A673 (cell line): ENCODE results near the gene OR7C1.

Experiments
- EZH2 ChIP-seq: fragments of 200-600 bp; sonication (generic); IDR thresholded peaks from 2 replicates; pipeline ENCODE4 v1.6.1; 2017; ENCODE audit warnings: borderline replicate concordance, low read depth, mild to moderate bottlenecking, mixed read lengths, antibody characterized with exemption, low read length; ENCODE audit not compliant: poor library complexity, severe bottlenecking
- TF ChIP-seq, protein P1 (sequence below): fragments of 300-800, 200-600 bp; sonication (generic); conservative IDR thresholded peaks from 2 replicates; pipeline ENCODE4 v1.5.1; 2017; ENCODE audit warnings: low read depth, mild to moderate bottlenecking, antibody characterized with exemption, low read length, moderate library complexity, mixed read lengths

DNA sequence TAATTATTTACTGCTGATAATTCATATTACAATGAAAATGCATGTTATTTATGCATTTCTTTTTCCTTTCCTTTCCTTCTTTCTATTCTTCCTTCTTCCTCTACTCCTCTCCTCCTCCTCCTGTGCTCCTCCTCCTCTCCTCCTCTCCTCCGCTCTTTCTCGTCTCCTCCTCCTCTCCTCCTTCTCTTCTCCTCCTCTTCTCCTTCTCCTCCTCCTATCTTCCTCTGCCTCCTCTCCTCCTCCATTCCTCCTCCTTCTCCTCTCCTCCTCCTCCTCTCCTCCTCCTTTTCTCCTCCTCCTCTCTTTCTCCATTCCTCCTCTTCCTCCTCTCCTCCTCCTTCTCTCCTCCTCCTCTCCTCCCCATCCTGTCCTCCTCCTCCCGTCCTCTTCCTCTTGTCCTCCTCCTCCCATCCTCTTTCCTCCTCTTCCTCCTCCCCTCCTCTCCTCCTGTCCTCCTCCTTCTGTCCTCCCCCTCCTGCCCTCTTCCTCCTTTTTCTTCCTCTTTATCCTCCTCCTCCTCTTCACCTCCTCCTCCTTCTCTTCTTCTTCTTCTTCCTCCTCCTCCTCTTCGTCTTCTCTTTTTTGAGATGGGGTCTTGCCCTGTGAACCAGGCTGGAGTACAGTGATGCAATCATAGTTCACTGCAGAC, 71.4 kb downstream of the OR7C1 start:
- no peak for TF ChIP-seq EZH2
- TF ChIP-seq, protein P1, sequence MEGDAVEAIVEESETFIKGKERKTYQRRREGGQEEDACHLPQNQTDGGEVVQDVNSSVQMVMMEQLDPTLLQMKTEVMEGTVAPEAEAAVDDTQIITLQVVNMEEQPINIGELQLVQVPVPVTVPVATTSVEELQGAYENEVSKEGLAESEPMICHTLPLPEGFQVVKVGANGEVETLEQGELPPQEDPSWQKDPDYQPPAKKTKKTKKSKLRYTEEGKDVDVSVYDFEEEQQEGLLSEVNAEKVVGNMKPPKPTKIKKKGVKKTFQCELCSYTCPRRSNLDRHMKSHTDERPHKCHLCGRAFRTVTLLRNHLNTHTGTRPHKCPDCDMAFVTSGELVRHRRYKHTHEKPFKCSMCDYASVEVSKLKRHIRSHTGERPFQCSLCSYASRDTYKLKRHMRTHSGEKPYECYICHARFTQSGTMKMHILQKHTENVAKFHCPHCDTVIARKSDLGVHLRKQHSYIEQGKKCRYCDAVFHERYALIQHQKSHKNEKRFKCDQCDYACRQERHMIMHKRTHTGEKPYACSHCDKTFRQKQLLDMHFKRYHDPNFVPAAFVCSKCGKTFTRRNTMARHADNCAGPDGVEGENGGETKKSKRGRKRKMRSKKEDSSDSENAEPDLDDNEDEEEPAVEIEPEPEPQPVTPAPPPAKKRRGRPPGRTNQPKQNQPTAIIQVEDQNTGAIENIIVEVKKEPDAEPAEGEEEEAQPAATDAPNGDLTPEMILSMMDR, result no peak
